K562 (cell line): Measurements from ENCODE around the gene TRIM47. TPM values are rescaled to one million over a fixed set of nuclear protein-coding genes. Genes with fewer than 3 reads are reported as not detected.

Experiments used
- ATAC-seq: fragments of 200-7000 bp; cut with Tn5 transposase; 3 replicates; pipeline ENCODE4 v1.9.1; 2020; ENCODE audit warnings: moderate library complexity
- BruUV-seq: library from RNA; stranded (reverse); fragments of 400-500 nt; replicated peaks from 2 replicates; lab custom pipeline; 2021; lab: Mats Ljungman, UMichigan
- CTCF ChIA-PET: fragments of 300-600 bp; formaldehyde crosslinking; extraction: SDS; loops from one replicate; lab custom pipeline; 2021; ENCODE audit warnings: low intra/inter-chr PET ratio; lab: Yijun Ruan, JAX
- POLR2A ChIA-PET: fragments of 300-600, 350-650 bp; sonication (Branson Sonifier 250); formaldehyde crosslinking; extraction: SDS; loops from one replicate; lab custom pipeline; 2021; ENCODE audit warnings: antibody characterized with exemption, inconsistent platforms; lab: Yijun Ruan, JAX
- DNase-seq, 4 experiments: peaks; one replicate each; pipeline versions ENCODE4 v3.0.0 to v3.0.0-alpha.2; 2011 to 2018; ENCODE audit warnings: low spot score in 3 of 4, mixed read lengths in 3 of 4; ENCODE audit errors: extremely low read depth in 1 of 4
- FAIRE-seq: peaks from 2 replicates; lab custom pipeline; 2011; peaks lifted over from hg19 to GRCh38; lab: Jason Lieb, UNC
- H2AFZ ChIP-seq: 2 replicates; pipeline ENCODE4 v1.6.0; 2011; ENCODE audit warnings: low read depth, low read length, control low read depth, inconsistent platforms
- H3K27ac ChIP-seq: fragments of 200-600 bp; 3 replicates; pipeline ENCODE4 v1.8.0; 2011; ENCODE audit warnings: low read depth, mild to moderate bottlenecking, control low read depth, inconsistent platforms, low read length, moderate library complexity, mixed read lengths; ENCODE audit errors: extremely low read depth
- H3K27me3 ChIP-seq, 2 experiments: fragments of 300-600 bp in 1 of 2; 2 replicates in 1 of 2; 3 replicates in 1 of 2; pipeline versions ENCODE4 v1.6.0 to v1.8.0; 2011; ENCODE audit warnings: inconsistent platforms in 2 of 2, low read length in 2 of 2, mild to moderate bottlenecking in 1 of 2, mixed read lengths in 1 of 2, moderate library complexity in 1 of 2; ENCODE audit not compliant: control insufficient read depth in 2 of 2, insufficient read depth in 2 of 2
- H3K36me3 ChIP-seq: fragments of 300-600 bp; 3 replicates; pipeline ENCODE4 v1.8.0; 2011; ENCODE audit warnings: mild to moderate bottlenecking, low read length, inconsistent platforms; ENCODE audit not compliant: control insufficient read depth, insufficient read depth
- H3K4me1 ChIP-seq, 2 experiments: fragments of 200-600 bp in 1 of 2; replicated peaks in 1 of 2; 2 replicates in 1 of 2; 3 replicates in 1 of 2; pipeline versions ENCODE4 v1.5.1 to v1.8.0; 2011; ENCODE audit warnings: inconsistent platforms in 2 of 2, low read length in 2 of 2, mild to moderate bottlenecking in 1 of 2, mixed read lengths in 1 of 2, moderate library complexity in 1 of 2; ENCODE audit not compliant: control insufficient read depth in 2 of 2, insufficient read depth in 2 of 2
- H3K4me2 ChIP-seq: 2 replicates; pipeline ENCODE4 v1.6.1; 2011; ENCODE audit warnings: low read length, control low read depth, inconsistent platforms, mixed read lengths; ENCODE audit not compliant: insufficient read depth
- H3K4me3 ChIP-seq: fragments of 200-600 bp; sonication (generic), shearing (Covaris generic); 2 replicates; pipeline ENCODE4 v1.5.1; 2016; ENCODE audit warnings: control low read depth, inconsistent platforms
- H3K79me2 ChIP-seq: fragments of 200-600 bp; 3 replicates; pipeline ENCODE4 v1.8.0; 2011; ENCODE audit warnings: low read length, inconsistent platforms; ENCODE audit not compliant: control insufficient read depth, insufficient read depth
- H3K9ac ChIP-seq, 2 experiments: 2 replicates each; pipeline versions ENCODE4 v1.6.0 to v1.6.1; 2011; ENCODE audit warnings: low read depth in 2 of 2, low read length in 2 of 2, control low read depth in 1 of 2, inconsistent platforms in 1 of 2, mild to moderate bottlenecking in 1 of 2, mixed read lengths in 1 of 2; ENCODE audit not compliant: insufficient read depth in 1 of 2
- H3K9me1 ChIP-seq: one replicate; pipeline ENCODE4 v1.6.0; 2011; ENCODE audit warnings: inconsistent platforms, mild to moderate bottlenecking, low read length, moderate library complexity; ENCODE audit not compliant: control insufficient read depth, insufficient read depth
- H3K9me3 ChIP-seq: replicated peaks from 2 replicates; pipeline ENCODE4 v1.5.1; 2011; ENCODE audit warnings: low read depth, low read length, inconsistent platforms; ENCODE audit not compliant: control insufficient read depth, insufficient read depth
- H4K20me1 ChIP-seq: replicated peaks from 2 replicates; pipeline ENCODE4 v1.6.1; 2011; ENCODE audit warnings: low read length, inconsistent platforms, mixed read lengths; ENCODE audit not compliant: control insufficient read depth, insufficient read depth
- ARID4B ChIP-seq: sonication (generic); formaldehyde crosslinking; IDR thresholded peaks from 2 replicates; pipeline ENCODE4 v1.8.0; 2022; ENCODE audit warnings: mild to moderate bottlenecking, missing genetic modification reagents
- ATF1 ChIP-seq, 2 experiments: fragments of 450-650 bp in 1 of 2; IDR thresholded peaks; 2 replicates each; pipeline ENCODE4 v1.6.1; 2016; ENCODE audit warnings: missing compliant biosample characterization in 1 of 2, missing genetic modification characterization in 1 of 2
- E2F4 ChIP-seq: sonication (generic); formaldehyde crosslinking; IDR thresholded peaks from 2 replicates; pipeline ENCODE4 v1.8.0; 2022; ENCODE audit warnings: mild to moderate bottlenecking, low read depth, missing genetic modification reagents
- EP300 ChIP-seq: IDR thresholded peaks from 2 replicates; pipeline ENCODE4 v1.6.1; 2012; ENCODE audit warnings: low read length, improper control_type of control experiment
- POLR2G ChIP-seq: fragments of 200-400 bp; formaldehyde crosslinking; IDR thresholded peaks from 2 replicates; pipeline ENCODE4 v1.6.1; 2017; ENCODE audit warnings: low read depth, mild to moderate bottlenecking, antibody characterized with exemption, low read length, moderate library complexity
- RBM14 ChIP-seq: fragments of 200-400 bp; formaldehyde crosslinking; IDR thresholded peaks from 2 replicates; pipeline ENCODE4 v1.6.1; 2018; ENCODE audit warnings: low read depth, mild to moderate bottlenecking, low read length, moderate library complexity, borderline replicate concordance; ENCODE audit not compliant: insufficient read depth
- SFPQ ChIP-seq: fragments of 200-400 bp; formaldehyde crosslinking; IDR thresholded peaks from 2 replicates; pipeline ENCODE4 v1.6.1; 2017; ENCODE audit warnings: mild to moderate bottlenecking, low read depth, low read length, moderate library complexity
- SP1 ChIP-seq: sonication (generic); formaldehyde crosslinking; IDR thresholded peaks from 2 replicates; pipeline ENCODE4 v1.8.1; 2022; ENCODE audit warnings: mild to moderate bottlenecking, missing genetic modification reagents
- TRIM25 ChIP-seq: fragments of 450-650 bp; IDR thresholded peaks from 2 replicates; pipeline ENCODE4 v1.7.0; 2016; ENCODE audit warnings: borderline replicate concordance
- ZNF146 ChIP-seq: IDR thresholded peaks from one replicate; pipeline ENCODE4 v1.6.1; 2018; ENCODE audit warnings: missing compliant biosample characterization; ENCODE audit not compliant: unreplicated experiment
- ZNF282 ChIP-seq: sonication (generic); formaldehyde crosslinking; IDR thresholded peaks from 2 replicates; pipeline ENCODE4 v1.8.1; 2023; ENCODE audit warnings: missing genetic modification reagents
- ZNF507 ChIP-seq: conservative IDR thresholded peaks from 2 replicates; pipeline ENCODE4 v1.6.1; 2017; ENCODE audit warnings: missing genetic modification characterization, missing compliant biosample characterization
- whole genome bisulfite sequencing: fragments of 100-300 bp; shearing (Covaris generic); methylation state at CpG from one replicate; pipeline ENCODE4 v1.1.6; 2016; ENCODE audit warnings: low coverage, mixed read lengths; ENCODE audit not compliant: insufficient coverage; ENCODE audit errors: missing lambda C conversion rate; 5-methylcytosine and 5-hydroxymethylcytosine counted together
- in situ Hi-C: fragments of 300-500 bp; cut with MboI; formaldehyde crosslinking; loops from 4 replicates; pipeline ENCODE4 v1.15.0; 2018; ENCODE audit warnings: inconsistent platforms, mixed read lengths
- intact Hi-C: fragments of 100-400 bp; cut with micrococcal nuclease; formaldehyde crosslinking; loops from 2 replicates; pipeline ENCODE4 v1.14.2; 2022
- polyA plus RNA-seq, 8 experiments: library from polyadenylated mRNA; depleted of rRNA in 4 of 8; stranded (reverse) in 5 of 8; unstranded in 3 of 8; fragments of >200 nt; fragmentation: Nextera tagmentation in 2 of 8; fragmentation: Illumina TruSeq in 1 of 8; extraction: Ambion mirVana in 2 of 8; extraction: Trizol in 1 of 8; gene quantifications; 2 replicates each; pipeline versions ENCODE4 v1.2.1 to v1.2.3, GENCODE V29; 2011 to 2014; ENCODE audit warnings: inconsistent platforms in 1 of 8, missing spikeins in 1 of 8
- total RNA-seq, 7 experiments: library from RNA; depleted of rRNA in 6 of 7; stranded (reverse); fragments of >200 nt in 6 of 7; fragmentation: Illumina TruSeq in 2 of 7; extraction: Trizol in 2 of 7; gene quantifications; 2 replicates each; pipeline versions ENCODE4 v1.2.1 to v1.2.3, GENCODE V29; 2011 to 2021; ENCODE audit warnings: low replicate concordance in 1 of 7

The TRIM47 gene
- total and polyA plus RNA-seq, 9 of the 15 experiments (the other 6 are each of a cell fraction or from before 2014, with no cell fraction given) = 0.56 to 6.1 (median 3.2) TPM

- DNase-seq = no peak
- intact Hi-C loops = no loop called here
- no peaks in the 10 kb centered on the region for H4K20me1 ChIP-seq
- in situ Hi-C loops = no loop called here
- peak overlapping the region; percentile 95; the same call in 2 of the 3 replicates for H3K27ac ChIP-seq
- H3K4me3 ChIP-seq = peak overlapping the region; percentile 69; the same call in 1 of the 2 replicates
- peak overlapping the region; percentile 95 to 98 for H3K9ac ChIP-seq
- ChIA-PET POLR2A (interaction anchor here (1.9 to 8.5 kb wide), 4 partner anchors 8 to 66 kb away, joined by 9 to 145 read pairs (median 56); partner anchors contain the start of gene WBP2), CTCF (no interaction called here)
- peak overlapping the region; percentile 99 for H3K4me2 ChIP-seq
- no peaks in the 10 kb centered on the region for H3K9me1 ChIP-seq
- WGBS = 75% methylated on average over 10 of the region's 18 CpGs
- FAIRE-seq = no peak
- H3K36me3 ChIP-seq = peaks cover 59% of the 10 kb centered on the region; the same call in 2 of the 3 replicates
- peaks cover 50% of the 10 kb centered on the region for H3K79me2 ChIP-seq
- no TSS peak for BruUV-seq
- H3K27me3 ChIP-seq = no peaks in the 10 kb centered on the region
- peaks cover 24 to 73% of the 10 kb centered on the region in 2 experiments for H3K4me1 ChIP-seq
- ATAC-seq = no peak
- H3K9me3 ChIP-seq = no peaks in the 10 kb centered on the region
- H2AFZ ChIP-seq = no peak overlapping the region
- TF ChIP-seq ZNF146 (CRISPR knock-in tag) (no peak), SFPQ (no peak), ARID4B (no peak), EP300 (no peak), RBM14 (no peak), SP1 (CRISPR knock-in tag) (0 out of 2 replicates have a peak, but pooled peaks have one; percentile 6), ATF1 (CRISPR knock-in tag; IDR thresholded peaks at IDR 0.05) (no peak), ATF1 (tag; IDR thresholded peaks at IDR 0.05) (no peak), ZNF282 (CRISPR knock-in tag) (no peak), POLR2G (peak; percentile 59), TRIM25 (no peak), ZNF507 (tag) (no peak), E2F4 (no peak)
Measured at GRCh38 chr17:75842411-75842810, 36.0 kb downstream of the TRIM47 start.
